Bronchial epithelial cell (primary cell): Measurements from ENCODE around the gene GLOD5. TPM values are rescaled to one million over a fixed set of nuclear protein-coding genes. Genes with fewer than 3 reads are reported as not detected.

Experiments
- DNase-seq: peaks from one replicate; pipeline ENCODE4 v3.0.0-alpha.2; 2010; ENCODE audit warnings: low read depth
- FAIRE-seq: peaks from 2 replicates; lab custom pipeline; 2011; peaks lifted over from hg19 to GRCh38; lab: Jason Lieb, UNC
- H3K27me3 ChIP-seq: 2 replicates; pipeline ENCODE4 v1.5.1; 2011; ENCODE audit warnings: low read length; ENCODE audit not compliant: control insufficient read depth, insufficient read depth
- H3K36me3 ChIP-seq: 2 replicates; pipeline ENCODE4 v1.5.1; 2011; ENCODE audit warnings: low read length; ENCODE audit not compliant: control insufficient read depth, insufficient read depth
- H3K4me3 ChIP-seq: 2 replicates; pipeline ENCODE4 v1.5.1; 2011; ENCODE audit warnings: mild to moderate bottlenecking, low read depth, low read length, control low read depth
- total RNA-seq: library from RNA; depleted of rRNA; stranded (reverse); fragments of >200 nt; gene quantifications from 2 replicates; pipeline ENCODE4 v1.2.1, GENCODE V29; 2014
- TF ChIP-seq, protein P1 (sequence below): IDR thresholded peaks from 2 replicates; pipeline ENCODE4 v1.5.1; 2011; ENCODE audit warnings: mild to moderate bottlenecking, moderate library complexity, low read length, control low read depth, inconsistent platforms; ENCODE audit not compliant: insufficient read depth, severe bottlenecking

Gene GLOD5
- total RNA-seq, 1 donor from 2014 or later = not detected

- no peaks in the 10 kb centered on the region for H3K27me3 ChIP-seq
- no peak for FAIRE-seq
Observed at GRCh38 chrX:48728653-48729052, 32.9 kb upstream of the GLOD5 start.

DNA sequence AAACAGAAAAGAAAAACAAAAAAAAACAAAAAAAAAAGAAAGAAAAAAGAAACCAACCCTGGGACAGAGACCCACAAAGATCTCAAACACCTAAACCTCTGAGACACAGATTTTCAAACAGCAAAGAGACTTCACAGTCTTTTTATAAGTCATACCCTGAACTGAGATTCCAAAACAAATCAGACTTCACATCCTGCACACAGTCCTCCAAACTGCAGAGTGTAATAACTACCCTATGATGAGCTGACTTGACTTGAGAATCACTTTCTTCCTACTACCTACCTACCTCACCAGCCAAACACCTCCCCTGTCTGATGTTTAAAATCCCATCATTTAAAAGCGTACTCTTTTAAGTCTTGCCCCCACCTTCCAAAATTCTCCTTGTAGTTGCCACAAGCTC is 25.2 kb upstream of the GLOD5 start:
- DNase-seq = no peak
- Histone ChIP-seq H3K4me3 (no peak overlapping the region), H3K27me3 (no peaks in the 10 kb centered on the region), H3K36me3 (no peaks in the 10 kb centered on the region)
- no peak for FAIRE-seq
- TF ChIP-seq, protein P1, sequence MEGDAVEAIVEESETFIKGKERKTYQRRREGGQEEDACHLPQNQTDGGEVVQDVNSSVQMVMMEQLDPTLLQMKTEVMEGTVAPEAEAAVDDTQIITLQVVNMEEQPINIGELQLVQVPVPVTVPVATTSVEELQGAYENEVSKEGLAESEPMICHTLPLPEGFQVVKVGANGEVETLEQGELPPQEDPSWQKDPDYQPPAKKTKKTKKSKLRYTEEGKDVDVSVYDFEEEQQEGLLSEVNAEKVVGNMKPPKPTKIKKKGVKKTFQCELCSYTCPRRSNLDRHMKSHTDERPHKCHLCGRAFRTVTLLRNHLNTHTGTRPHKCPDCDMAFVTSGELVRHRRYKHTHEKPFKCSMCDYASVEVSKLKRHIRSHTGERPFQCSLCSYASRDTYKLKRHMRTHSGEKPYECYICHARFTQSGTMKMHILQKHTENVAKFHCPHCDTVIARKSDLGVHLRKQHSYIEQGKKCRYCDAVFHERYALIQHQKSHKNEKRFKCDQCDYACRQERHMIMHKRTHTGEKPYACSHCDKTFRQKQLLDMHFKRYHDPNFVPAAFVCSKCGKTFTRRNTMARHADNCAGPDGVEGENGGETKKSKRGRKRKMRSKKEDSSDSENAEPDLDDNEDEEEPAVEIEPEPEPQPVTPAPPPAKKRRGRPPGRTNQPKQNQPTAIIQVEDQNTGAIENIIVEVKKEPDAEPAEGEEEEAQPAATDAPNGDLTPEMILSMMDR = no peak

More at GRCh38 chrX:48728653-48729052, 32.9 kb upstream of the GLOD5 start:
- TF ChIP-seq, protein P1 = no peak
- DNase-seq = no peak
- Histone ChIP-seq H3K36me3 (no peaks in the 10 kb centered on the region), H3K4me3 (no peak overlapping the region)

- H3K36me3 ChIP-seq = no peaks in the 10 kb centered on the region
- FAIRE-seq = no peak
- no peak overlapping the region for H3K4me3 ChIP-seq
- TF ChIP-seq, protein P1 = no peak
- no peaks in the 10 kb centered on the region for H3K27me3 ChIP-seq
- DNase-seq = no peak
Observed at GRCh38 chrX:48736878-48737212, 24.7 kb upstream of the GLOD5 start.

- DNase-seq = peak; percentile 93
- TF ChIP-seq, protein P1 = no peak
- H3K27me3 ChIP-seq = no peaks in the 10 kb centered on the region
- H3K36me3 ChIP-seq = no peaks in the 10 kb centered on the region
- H3K4me3 ChIP-seq = peak overlapping the region; percentile 65
- FAIRE-seq = no peak
Observed at GRCh38 chrX:48737213-48737938, 24.2 kb upstream of the GLOD5 start.

DNA sequence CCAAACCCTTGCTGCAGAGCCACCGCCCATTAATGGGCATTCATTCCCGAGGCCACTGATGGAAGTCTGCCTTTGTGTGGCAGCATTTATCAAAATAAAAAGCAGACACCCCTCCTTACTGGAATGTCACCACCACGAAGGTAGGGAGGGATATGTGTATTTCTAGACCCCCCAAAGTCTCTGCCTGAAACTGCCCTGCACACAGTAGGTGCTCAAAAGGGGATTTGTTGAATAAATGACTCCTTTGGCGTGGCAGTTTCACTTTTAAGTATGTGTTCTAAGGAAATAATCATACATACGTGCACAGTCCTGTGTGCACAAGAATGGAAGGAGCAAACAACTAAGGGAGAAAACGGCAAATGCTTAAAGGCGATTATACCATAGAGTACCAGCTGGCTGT is 23.6 kb upstream of the GLOD5 start:
- Histone ChIP-seq H3K4me3 (peak overlapping the region; percentile 65), H3K36me3 (no peaks in the 10 kb centered on the region), H3K27me3 (no peaks in the 10 kb centered on the region)
- DNase-seq (no peak), FAIRE-seq (no peak)
- TF ChIP-seq, protein P1 = no peak

- Histone ChIP-seq H3K36me3 (no peaks in the 10 kb centered on the region), H3K27me3 (no peaks in the 10 kb centered on the region), H3K4me3 (no peak overlapping the region)
- FAIRE-seq = no peak
- TF ChIP-seq, protein P1 = no peak
- no peak for DNase-seq
Observed at GRCh38 chrX:48741834-48742233, 19.7 kb upstream of the GLOD5 start.
